Hepatocyte (in vitro differentiated cells): ENCODE measurements around the gene PHF21B. TPM values are rescaled to one million over a fixed set of nuclear protein-coding genes. Genes with fewer than 3 reads are reported as not detected.

ENCODE experiments used
- DNase-seq: peaks from one replicate; pipeline ENCODE4 v3.0.0-alpha.2; 2016; ENCODE audit warnings: low spot score
- H2AFZ ChIP-seq: fragments of 200-600 bp; sonication (generic); 2 replicates; pipeline ENCODE4 v1.6.0; 2016; ENCODE audit warnings: antibody characterized with exemption, mild to moderate bottlenecking
- H3K27ac ChIP-seq: fragments of 200-600 bp; sonication (generic); 2 replicates; pipeline ENCODE4 v1.5.1; 2016; ENCODE audit warnings: mild to moderate bottlenecking
- H3K27me3 ChIP-seq: fragments of 200-600 bp; sonication (generic); 2 replicates; pipeline ENCODE4 v1.6.1; 2016
- H3K36me3 ChIP-seq: fragments of 200-600 bp; sonication (generic); replicated peaks from 2 replicates; pipeline ENCODE4 v1.5.1; 2016; ENCODE audit warnings: low read depth; ENCODE audit not compliant: insufficient read depth
- H3K4me1 ChIP-seq: fragments of 200-600 bp; sonication (generic); 2 replicates; pipeline ENCODE4 v1.5.1; 2016; ENCODE audit warnings: mild to moderate bottlenecking, moderate library complexity; ENCODE audit not compliant: insufficient read depth
- H3K4me2 ChIP-seq: fragments of 200-600 bp; sonication (generic); 2 replicates; pipeline ENCODE4 v1.6.0; 2016
- H3K4me3 ChIP-seq: fragments of 200-600 bp; sonication (generic); 2 replicates; pipeline ENCODE4 v1.5.1; 2016; ENCODE audit warnings: mild to moderate bottlenecking
- H3K79me2 ChIP-seq: fragments of 200-600 bp; sonication (generic); 2 replicates; pipeline ENCODE4 v1.6.0; 2017; ENCODE audit warnings: mild to moderate bottlenecking
- H3K9me2 ChIP-seq: fragments of 200-600 bp; sonication (generic); replicated peaks from 2 replicates; pipeline ENCODE4 v1.6.0; 2017; ENCODE audit warnings: mild to moderate bottlenecking; ENCODE audit not compliant: insufficient read depth
- H3K9me3 ChIP-seq: fragments of 200-600 bp; sonication (generic); 2 replicates; pipeline ENCODE4 v1.5.1; 2016; ENCODE audit warnings: low read depth, mild to moderate bottlenecking
- H4K20me1 ChIP-seq: fragments of 200-600 bp; sonication (generic); 2 replicates; pipeline ENCODE4 v1.6.0; 2016; ENCODE audit warnings: mild to moderate bottlenecking; ENCODE audit not compliant: insufficient read depth, poor library complexity, severe bottlenecking
- EZH2 ChIP-seq: fragments of 200-600 bp; sonication (generic); IDR thresholded peaks from 2 replicates; pipeline ENCODE4 v1.6.1; 2016; ENCODE audit warnings: antibody characterized with exemption, mild to moderate bottlenecking, borderline replicate concordance
- EZH2phosphoT487 ChIP-seq: fragments of 200-600 bp; sonication (generic); IDR thresholded peaks from one replicate; pipeline ENCODE4 v1.6.1; 2018; ENCODE audit warnings: antibody characterized with exemption, mild to moderate bottlenecking, low read depth, moderate library complexity; ENCODE audit not compliant: unreplicated experiment, severe bottlenecking
- WGBS: methylation state at CpG from one replicate; pipeline ENCODE4 v1.1.6; 2016; ENCODE audit warnings: low lambda C conversion rate; ENCODE audit errors: missing lambda C conversion rate; 5-methylcytosine and 5-hydroxymethylcytosine counted together
- polyA plus RNA-seq: library from polyadenylated mRNA; unstranded; fragments of >200 nt; fragmentation: Nextera tagmentation; extraction: Ambion mirVana; gene quantifications from 2 replicates; pipeline ENCODE4 v1.2.1, GENCODE V29; 2016
- total RNA-seq: library from RNA; depleted of rRNA; stranded (reverse); fragments of >200 nt; gene quantifications from 2 replicates; pipeline ENCODE4 v1.2.3, GENCODE V29; 2014
- TF ChIP-seq, protein P1 (sequence below): fragments of 200-600 bp; sonication (generic); IDR thresholded peaks from 2 replicates; pipeline ENCODE4 v1.5.1; 2016; ENCODE audit warnings: antibody characterized with exemption, mild to moderate bottlenecking; ENCODE audit not compliant: poor library complexity

The PHF21B gene
- total and polyA plus RNA-seq, 2 experiments from 2014 or later: 0.86 to 1.9 TPM

- DNase-seq: no peak
- H4K20me1 ChIP-seq: peaks cover 4% of the 10 kb centered on the region
- peaks cover 3% of the 10 kb centered on the region for H3K27me3 ChIP-seq
- no peaks in the 10 kb centered on the region for H3K9me3 ChIP-seq
- no peaks in the 10 kb centered on the region for H3K9me2 ChIP-seq
- no peak overlapping the region for H3K27ac ChIP-seq
- 93% methylated on average over 10 of the region's 10 CpGs for WGBS
- no peak overlapping the region for H3K4me3 ChIP-seq
- no peaks in the 10 kb centered on the region for H3K36me3 ChIP-seq
- H3K4me2 ChIP-seq: no peak overlapping the region
- no peak overlapping the region for H2AFZ ChIP-seq
- TF ChIP-seq EZH2: no peak
- TF ChIP-seq, protein P1, sequence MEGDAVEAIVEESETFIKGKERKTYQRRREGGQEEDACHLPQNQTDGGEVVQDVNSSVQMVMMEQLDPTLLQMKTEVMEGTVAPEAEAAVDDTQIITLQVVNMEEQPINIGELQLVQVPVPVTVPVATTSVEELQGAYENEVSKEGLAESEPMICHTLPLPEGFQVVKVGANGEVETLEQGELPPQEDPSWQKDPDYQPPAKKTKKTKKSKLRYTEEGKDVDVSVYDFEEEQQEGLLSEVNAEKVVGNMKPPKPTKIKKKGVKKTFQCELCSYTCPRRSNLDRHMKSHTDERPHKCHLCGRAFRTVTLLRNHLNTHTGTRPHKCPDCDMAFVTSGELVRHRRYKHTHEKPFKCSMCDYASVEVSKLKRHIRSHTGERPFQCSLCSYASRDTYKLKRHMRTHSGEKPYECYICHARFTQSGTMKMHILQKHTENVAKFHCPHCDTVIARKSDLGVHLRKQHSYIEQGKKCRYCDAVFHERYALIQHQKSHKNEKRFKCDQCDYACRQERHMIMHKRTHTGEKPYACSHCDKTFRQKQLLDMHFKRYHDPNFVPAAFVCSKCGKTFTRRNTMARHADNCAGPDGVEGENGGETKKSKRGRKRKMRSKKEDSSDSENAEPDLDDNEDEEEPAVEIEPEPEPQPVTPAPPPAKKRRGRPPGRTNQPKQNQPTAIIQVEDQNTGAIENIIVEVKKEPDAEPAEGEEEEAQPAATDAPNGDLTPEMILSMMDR: no peak
- TF ChIP-seq EZH2phosphoT487: no peak
- peaks cover 7% of the 10 kb centered on the region for H3K4me1 ChIP-seq
- no peaks in the 10 kb centered on the region for H3K79me2 ChIP-seq
These were observed 18.6 kb downstream of the PHF21B start for GRCh38 chr22:44991218-44991617.

DNA sequence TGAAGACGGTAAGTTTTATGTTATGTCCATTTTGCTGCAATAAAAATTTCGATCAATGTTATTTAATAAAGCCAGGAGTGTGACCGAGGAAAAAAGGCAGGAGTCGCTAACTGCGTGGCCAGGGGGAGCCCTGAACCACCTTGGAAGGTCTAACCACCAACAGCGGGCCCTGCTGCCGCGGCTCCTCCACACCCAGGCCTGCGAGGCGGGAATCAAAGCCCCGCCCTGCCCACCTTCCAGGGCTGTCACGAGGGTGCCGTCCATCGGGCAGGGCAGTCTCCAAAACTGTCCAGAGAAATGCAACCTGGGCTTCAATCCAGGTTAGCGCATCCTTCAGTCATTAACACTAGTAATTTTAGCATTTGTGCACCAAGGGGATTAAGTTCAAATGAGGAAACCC, 19.0 kb downstream of the PHF21B start:
- 90% methylated on average over 14 of the region's 15 CpGs for WGBS
- H3K4me3 ChIP-seq: no peak overlapping the region
- H3K4me1 ChIP-seq: peaks cover 7% of the 10 kb centered on the region
- no peaks in the 10 kb centered on the region for H3K9me2 ChIP-seq
- H3K27ac ChIP-seq: no peak overlapping the region
- H3K27me3 ChIP-seq: peaks cover 3% of the 10 kb centered on the region
- H3K9me3 ChIP-seq: no peaks in the 10 kb centered on the region
- H4K20me1 ChIP-seq: peaks cover 4% of the 10 kb centered on the region
- no peaks in the 10 kb centered on the region for H3K36me3 ChIP-seq
- no peak for TF ChIP-seq EZH2
- TF ChIP-seq, protein P1: no peak
- TF ChIP-seq EZH2phosphoT487: no peak
- H2AFZ ChIP-seq: no peak overlapping the region
- H3K4me2 ChIP-seq: no peak overlapping the region
- no peak for DNase-seq
- H3K79me2 ChIP-seq: no peaks in the 10 kb centered on the region

GRCh38 chr22:44990328-44990727, 19.5 kb downstream of the PHF21B start:
- H3K9me2 ChIP-seq: no peaks in the 10 kb centered on the region
- H3K4me2 ChIP-seq: no peak overlapping the region
- WGBS: 93% methylated on average over 13 of the region's 13 CpGs
- H3K36me3 ChIP-seq: no peaks in the 10 kb centered on the region
- no peak overlapping the region for H2AFZ ChIP-seq
- no peak overlapping the region for H3K27ac ChIP-seq
- H3K4me1 ChIP-seq: peaks cover 5% of the 10 kb centered on the region
- DNase-seq: no peak
- no peaks in the 10 kb centered on the region for H3K79me2 ChIP-seq
- TF ChIP-seq EZH2: no peak
- TF ChIP-seq, protein P1: no peak
- TF ChIP-seq EZH2phosphoT487: no peak
- no peak overlapping the region for H3K4me3 ChIP-seq
- peaks cover 3% of the 10 kb centered on the region for H4K20me1 ChIP-seq
- H3K27me3 ChIP-seq: peaks cover 3% of the 10 kb centered on the region
- no peaks in the 10 kb centered on the region for H3K9me3 ChIP-seq

- H3K79me2 ChIP-seq: no peaks in the 10 kb centered on the region
- H3K27me3 ChIP-seq: no peaks in the 10 kb centered on the region
- TF ChIP-seq, protein P1: peak; percentile 11
- no peak for TF ChIP-seq EZH2phosphoT487
- H2AFZ ChIP-seq: no peak overlapping the region
- no peaks in the 10 kb centered on the region for H3K36me3 ChIP-seq
- H3K4me3 ChIP-seq: no peak overlapping the region
- H3K9me3 ChIP-seq: no peaks in the 10 kb centered on the region
- no peaks in the 10 kb centered on the region for H3K4me1 ChIP-seq
- H3K4me2 ChIP-seq: no peak overlapping the region
- DNase-seq: no peak
- no peaks in the 10 kb centered on the region for H3K9me2 ChIP-seq
- 76% methylated on average over 5 of the region's 5 CpGs for WGBS
- no peaks in the 10 kb centered on the region for H4K20me1 ChIP-seq
- H3K27ac ChIP-seq: no peak overlapping the region
These were observed 21.1 kb downstream of the PHF21B start for GRCh38 chr22:44988671-44989070.
